Gastroesophageal sphincter (tissue), 4 donors: Measurements from ENCODE around the gene HMGCS2. TPM values are rescaled to one million over a fixed set of nuclear protein-coding genes. Genes with fewer than 3 reads are reported as not detected.

Source experiments
- ATAC-seq: fragments of 150-250 bp; one replicate; pipeline ENCODE4 v1.9.1; 2016; ENCODE audit warnings: mild to moderate bottlenecking, moderate library complexity
- H3K27ac ChIP-seq, 4 donors: fragments of 200-600 bp; sonication (generic) in 3 of 4; 1 replicate in 3 of 4; 2 replicates in 1 of 4; pipeline ENCODE4 v1.5.1; 2016 to 2019
- H3K27me3 ChIP-seq: fragments of 200-600 bp; sonication (generic); one replicate; pipeline ENCODE4 v1.5.1; 2019
- H3K36me3 ChIP-seq, 2 donors: fragments of 200-600 bp; sonication (generic); one replicate each; pipeline ENCODE4 v1.5.1; 2019; ENCODE audit warnings: control low read depth in 1 of 2
- H3K4me1 ChIP-seq, 3 donors: fragments of 200-600 bp; sonication (generic); 1 replicate in 2 of 3; 2 replicates in 1 of 3; pipeline ENCODE4 v1.5.1; 2016 to 2019; ENCODE audit warnings: control low read depth in 2 of 3
- H3K4me3 ChIP-seq, 2 donors: fragments of 200-600 bp; sonication (generic); one replicate each; pipeline ENCODE4 v1.5.1; 2019; ENCODE audit warnings: mild to moderate bottlenecking in 1 of 2, moderate library complexity in 1 of 2
- H3K9me3 ChIP-seq, 3 donors: fragments of 200-600 bp; sonication (generic); one replicate each; pipeline ENCODE4 v1.5.1; 2017 to 2019; ENCODE audit warnings: control low read depth in 2 of 3
- CTCF ChIP-seq, 4 experiments: fragments of 200-600 bp in 2 of 4; fragments of 450-650 bp in 2 of 4; sonication (generic) in 1 of 4; IDR thresholded peaks; one replicate each; pipeline ENCODE4 v1.5.1; 2017 to 2019; ENCODE audit warnings: antibody characterized with exemption in 4 of 4, mild to moderate bottlenecking in 2 of 4, moderate library complexity in 2 of 4
- EP300 ChIP-seq: sonication (generic); formaldehyde crosslinking; IDR thresholded peaks from one replicate; pipeline ENCODE4 v1.6.1; 2017; ENCODE audit warnings: antibody characterized with exemption, mild to moderate bottlenecking
- POLR2A ChIP-seq, 2 donors: fragments of 450-650 bp; IDR thresholded peaks; one replicate each; pipeline ENCODE4 v1.6.1; 2017; ENCODE audit warnings: antibody characterized with exemption in 2 of 2, mild to moderate bottlenecking in 2 of 2, moderate library complexity in 1 of 2
- POLR2AphosphoS5 ChIP-seq: sonication (generic); formaldehyde crosslinking; IDR thresholded peaks from one replicate; pipeline ENCODE4 v1.6.1; 2017; ENCODE audit warnings: antibody characterized with exemption
- WGBS, 2 donors: methylation state at CpG; one replicate each; pipeline ENCODE4 v1.1.5; 2018; ENCODE audit warnings: low coverage in 1 of 2; 5-methylcytosine and 5-hydroxymethylcytosine counted together
- total RNA-seq, 4 donors: library from RNA; depleted of rRNA; stranded (reverse); fragments of >200 nt; gene quantifications; one replicate each; pipeline ENCODE4 v1.1.0, GENCODE V29; 2016

Gene HMGCS2
- total RNA-seq, 4 donors from 2014 or later = 0.15 to 3.4 TPM; not detected in 2

GRCh38 chr1:119762953-119763352 is 5.8 kb downstream of the HMGCS2 start:
- TF ChIP-seq POLR2AphosphoS5 = no peak
- no peak for TF ChIP-seq EP300
- TF ChIP-seq POLR2A (IDR thresholded peaks at IDR 0.05) = no peak
- TF ChIP-seq CTCF (IDR thresholded peaks at IDR 0.05) = no peak
- H3K9me3 ChIP-seq = peaks cover 0 to 6% (median 0%) of the 10 kb centered on the region in 3 donors
- ATAC-seq = no peak
- peaks cover 0 to 19% (median 7%) of the 10 kb centered on the region in 3 donors for H3K4me1 ChIP-seq
- H3K27ac ChIP-seq = no peak overlapping the region
- no peaks in the 10 kb centered on the region for H3K36me3 ChIP-seq
- WGBS, 2 donors = 86 to 88% methylated on average over 1 of the region's 1 CpG
- H3K27me3 ChIP-seq = no peaks in the 10 kb centered on the region
- H3K4me3 ChIP-seq = no peak overlapping the region

- Histone ChIP-seq H3K36me3 (no peaks in the 10 kb centered on the region), H3K27me3 (no peaks in the 10 kb centered on the region), H3K4me1 (peaks cover 0 to 21% (median 7%) of the 10 kb centered on the region in 3 donors), H3K4me3 (no peak overlapping the region), H3K27ac (no peak overlapping the region), H3K9me3 (peaks cover 0 to 6% (median 0%) of the 10 kb centered on the region in 3 donors)
- WGBS, 2 donors = 92 to 100% methylated on average over 1 of the region's 1 CpG
- ATAC-seq = no peak
- TF ChIP-seq POLR2AphosphoS5 = no peak
- no peak for TF ChIP-seq CTCF (IDR thresholded peaks at IDR 0.05)
- TF ChIP-seq EP300 = no peak
- TF ChIP-seq POLR2A (IDR thresholded peaks at IDR 0.05) = no peak
Measured at GRCh38 chr1:119762409-119762808, 6.3 kb downstream of the HMGCS2 start.

GRCh38 chr1:119758584-119758983 is 10.1 kb downstream of the HMGCS2 start:
- Histone ChIP-seq H3K4me1 (peaks cover 0 to 9% (median 0%) of the 10 kb centered on the region in 3 donors), H3K27me3 (no peaks in the 10 kb centered on the region), H3K9me3 (no peaks in the 10 kb centered on the region), H3K27ac (no peak overlapping the region), H3K36me3 (no peaks in the 10 kb centered on the region), H3K4me3 (no peak overlapping the region)
- 72 to 89% methylated on average over 3 of the region's 3 CpGs for WGBS, 2 donors
- no peak for ATAC-seq
- no peak for TF ChIP-seq EP300
- TF ChIP-seq CTCF (IDR thresholded peaks at IDR 0.05) = no peak
- no peak for TF ChIP-seq POLR2AphosphoS5
- no peak for TF ChIP-seq POLR2A (IDR thresholded peaks at IDR 0.05)

GRCh38 chr1:119752592-119752991 is 16.1 kb downstream of the HMGCS2 start:
- no peak for ATAC-seq
- H3K9me3 ChIP-seq = no peaks in the 10 kb centered on the region
- H3K27me3 ChIP-seq = no peaks in the 10 kb centered on the region
- no peak for TF ChIP-seq EP300
- no peak for TF ChIP-seq POLR2AphosphoS5
- no peak for TF ChIP-seq CTCF (IDR thresholded peaks at IDR 0.05)
- TF ChIP-seq POLR2A (IDR thresholded peaks at IDR 0.05) = no peak
- no peaks in the 10 kb centered on the region for H3K36me3 ChIP-seq
- peaks cover 0 to 7% (median 0%) of the 10 kb centered on the region in 3 donors for H3K4me1 ChIP-seq
- no peak overlapping the region for H3K27ac ChIP-seq
- 89 to 96% methylated on average over 2 to 4 of the region's 4 CpGs for WGBS, 2 donors
- H3K4me3 ChIP-seq = no peak overlapping the region

GRCh38 chr1:119748040-119748439 is 20.7 kb downstream of the HMGCS2 start:
- no peak for ATAC-seq
- 53 to 63% methylated on average over 3 to 4 of the region's 4 CpGs for WGBS, 2 donors

More at GRCh38 chr1:119748040-119748439, 20.7 kb downstream of the HMGCS2 start:
- H3K27ac ChIP-seq = no peak overlapping the region
- H3K4me1 ChIP-seq = peaks cover 0 to 14% (median 6%) of the 10 kb centered on the region in 3 donors
- no peaks in the 10 kb centered on the region for H3K9me3 ChIP-seq
- TF ChIP-seq CTCF (IDR thresholded peaks at IDR 0.05) = no peak
- no peak for TF ChIP-seq EP300
- no peak for TF ChIP-seq POLR2AphosphoS5
- no peak for TF ChIP-seq POLR2A (IDR thresholded peaks at IDR 0.05)
- no peaks in the 10 kb centered on the region for H3K36me3 ChIP-seq
- H3K4me3 ChIP-seq = no peak overlapping the region
- H3K27me3 ChIP-seq = no peaks in the 10 kb centered on the region
